HFFc6 (cell line): Measurements from ENCODE around the gene MAPK8IP1. TPM values are rescaled to one million over a fixed set of nuclear protein-coding genes. Genes with fewer than 3 reads are reported as not detected.

Experiments
- DNase-seq: peaks from one replicate; pipeline ENCODE4 v3.0.0-alpha.2; 2018
- H3K27ac Mint-ChIP-seq: 2 replicates; pipeline ENCODE4 v1.8.0; 2020; ENCODE audit warnings: mild to moderate bottlenecking, mixed read lengths
- H3K27me3 Mint-ChIP-seq: 2 replicates; pipeline ENCODE4 v1.8.0; 2021; ENCODE audit warnings: mild to moderate bottlenecking, moderate library complexity, mixed read lengths; ENCODE audit not compliant: insufficient read depth
- H3K36me3 Mint-ChIP-seq: 2 replicates; pipeline ENCODE4 v1.8.0; 2021; ENCODE audit warnings: low read depth, mixed read lengths
- H3K4me1 Mint-ChIP-seq: 2 replicates; pipeline ENCODE4 v1.8.0; 2020; ENCODE audit warnings: low read depth, mixed read lengths
- H3K4me3 Mint-ChIP-seq: 2 replicates; pipeline ENCODE4 v1.8.0; 2020; ENCODE audit warnings: mild to moderate bottlenecking, moderate library complexity, mixed read lengths
- H3K9me3 Mint-ChIP-seq: 2 replicates; pipeline ENCODE4 v1.8.0; 2020; ENCODE audit warnings: mild to moderate bottlenecking, mixed read lengths
- total RNA-seq, 6 experiments: library from RNA; stranded (reverse); fragmentation: NEBNext Ultra II Directional; extraction: Animal tissue kit (Norgen Biotek cat#: 25700); gene quantifications; 2 replicates in 1 of 6; 3 replicates in 5 of 6; pipeline ENCODE4 v1.2.3, GENCODE V29; 2021
- TF ChIP-seq, protein P1 (sequence below): fragments of 200-600 bp; sonication (generic); IDR thresholded peaks from 2 replicates; pipeline ENCODE4 v1.5.0; 2021; ENCODE audit warnings: antibody characterized with exemption, mild to moderate bottlenecking

MAPK8IP1 gene
- total RNA-seq, 6 experiments from 2014 or later, result 7.4 to 10.0 (median 8.7) TPM

DNA sequence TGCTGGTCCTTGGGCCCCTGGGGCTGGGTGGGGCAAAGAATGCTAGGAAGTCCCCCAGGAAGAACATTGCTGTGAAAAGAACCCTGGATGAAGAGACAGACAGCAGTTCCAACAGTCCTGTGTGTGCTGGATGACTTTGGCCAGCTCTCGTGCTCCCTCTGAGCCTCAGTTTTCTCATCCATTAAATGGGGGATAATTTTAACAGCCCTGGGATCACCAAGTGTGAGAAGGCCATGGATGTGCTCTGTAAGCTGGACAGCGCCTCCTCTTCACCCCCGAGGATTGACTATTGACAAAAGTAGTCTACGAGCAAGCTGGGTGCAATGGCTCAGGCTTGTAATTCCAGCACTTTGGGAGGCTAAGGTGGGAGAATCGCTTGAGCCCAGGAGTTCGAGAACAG is 39.5 kb downstream of the MAPK8IP1 start:
- no peak overlapping the region for H3K27ac Mint-ChIP-seq
- no peaks in the 10 kb centered on the region for H3K36me3 Mint-ChIP-seq
- no peaks in the 10 kb centered on the region for H3K9me3 Mint-ChIP-seq
- DNase-seq, result no peak
- peaks cover 34% of the 10 kb centered on the region for H3K27me3 Mint-ChIP-seq
- no peak overlapping the region for H3K4me3 Mint-ChIP-seq
- H3K4me1 Mint-ChIP-seq, result peaks cover 5% of the 10 kb centered on the region
- TF ChIP-seq, protein P1, sequence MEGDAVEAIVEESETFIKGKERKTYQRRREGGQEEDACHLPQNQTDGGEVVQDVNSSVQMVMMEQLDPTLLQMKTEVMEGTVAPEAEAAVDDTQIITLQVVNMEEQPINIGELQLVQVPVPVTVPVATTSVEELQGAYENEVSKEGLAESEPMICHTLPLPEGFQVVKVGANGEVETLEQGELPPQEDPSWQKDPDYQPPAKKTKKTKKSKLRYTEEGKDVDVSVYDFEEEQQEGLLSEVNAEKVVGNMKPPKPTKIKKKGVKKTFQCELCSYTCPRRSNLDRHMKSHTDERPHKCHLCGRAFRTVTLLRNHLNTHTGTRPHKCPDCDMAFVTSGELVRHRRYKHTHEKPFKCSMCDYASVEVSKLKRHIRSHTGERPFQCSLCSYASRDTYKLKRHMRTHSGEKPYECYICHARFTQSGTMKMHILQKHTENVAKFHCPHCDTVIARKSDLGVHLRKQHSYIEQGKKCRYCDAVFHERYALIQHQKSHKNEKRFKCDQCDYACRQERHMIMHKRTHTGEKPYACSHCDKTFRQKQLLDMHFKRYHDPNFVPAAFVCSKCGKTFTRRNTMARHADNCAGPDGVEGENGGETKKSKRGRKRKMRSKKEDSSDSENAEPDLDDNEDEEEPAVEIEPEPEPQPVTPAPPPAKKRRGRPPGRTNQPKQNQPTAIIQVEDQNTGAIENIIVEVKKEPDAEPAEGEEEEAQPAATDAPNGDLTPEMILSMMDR, result no peak

DNA sequence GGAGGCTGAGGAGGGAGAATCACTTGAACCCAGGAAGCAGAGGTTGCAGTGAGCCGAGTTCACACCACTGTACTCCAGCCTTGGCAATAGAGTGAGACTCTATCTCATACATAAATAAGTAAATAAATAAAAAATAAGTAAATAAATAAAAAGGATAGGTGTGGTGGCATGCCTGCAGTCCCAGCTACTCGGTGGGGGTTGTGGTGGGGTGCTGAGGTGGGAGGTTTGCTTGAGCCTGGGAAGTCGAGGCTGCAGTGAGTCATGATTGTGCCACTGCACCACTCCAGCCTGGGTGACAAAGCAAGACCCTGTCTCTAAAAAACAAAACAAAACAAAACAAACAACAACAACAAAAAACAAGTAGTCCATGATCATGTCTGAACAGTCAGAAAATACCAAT is 40.1 kb downstream of the MAPK8IP1 start:
- peaks cover 33% of the 10 kb centered on the region for H3K27me3 Mint-ChIP-seq
- TF ChIP-seq, protein P1, result no peak
- DNase-seq, result no peak
- H3K36me3 Mint-ChIP-seq, result no peaks in the 10 kb centered on the region
- H3K27ac Mint-ChIP-seq, result no peak overlapping the region
- H3K4me3 Mint-ChIP-seq, result no peak overlapping the region
- H3K9me3 Mint-ChIP-seq, result no peaks in the 10 kb centered on the region
- H3K4me1 Mint-ChIP-seq, result peaks cover 9% of the 10 kb centered on the region

DNA sequence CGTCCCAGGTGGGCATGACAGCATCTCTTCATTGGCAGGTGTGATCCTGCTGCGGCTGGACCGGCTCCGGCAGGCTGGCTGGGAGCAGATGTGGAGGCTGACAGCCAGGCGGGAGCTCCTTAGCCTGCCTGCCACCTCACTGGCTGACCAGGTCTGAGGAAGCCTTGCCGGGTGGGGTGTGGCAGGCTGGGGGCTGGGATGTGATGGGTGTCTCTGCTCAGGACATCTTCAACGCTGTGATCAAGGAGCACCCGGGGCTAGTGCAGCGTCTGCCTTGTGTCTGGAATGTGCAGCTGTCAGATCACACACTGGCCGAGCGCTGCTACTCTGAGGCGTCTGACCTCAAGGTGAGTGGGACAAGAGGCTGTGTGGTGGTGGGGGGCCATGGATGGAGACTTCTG is 40.5 kb downstream of the MAPK8IP1 start:
- Mint-ChIP-seq H3K27ac (no peak overlapping the region), H3K27me3 (peaks cover 30% of the 10 kb centered on the region), H3K9me3 (no peaks in the 10 kb centered on the region), H3K4me1 (peaks cover 9% of the 10 kb centered on the region), H3K36me3 (no peaks in the 10 kb centered on the region), H3K4me3 (no peak overlapping the region)
- TF ChIP-seq, protein P1, result no peak
- no peak for DNase-seq

DNA sequence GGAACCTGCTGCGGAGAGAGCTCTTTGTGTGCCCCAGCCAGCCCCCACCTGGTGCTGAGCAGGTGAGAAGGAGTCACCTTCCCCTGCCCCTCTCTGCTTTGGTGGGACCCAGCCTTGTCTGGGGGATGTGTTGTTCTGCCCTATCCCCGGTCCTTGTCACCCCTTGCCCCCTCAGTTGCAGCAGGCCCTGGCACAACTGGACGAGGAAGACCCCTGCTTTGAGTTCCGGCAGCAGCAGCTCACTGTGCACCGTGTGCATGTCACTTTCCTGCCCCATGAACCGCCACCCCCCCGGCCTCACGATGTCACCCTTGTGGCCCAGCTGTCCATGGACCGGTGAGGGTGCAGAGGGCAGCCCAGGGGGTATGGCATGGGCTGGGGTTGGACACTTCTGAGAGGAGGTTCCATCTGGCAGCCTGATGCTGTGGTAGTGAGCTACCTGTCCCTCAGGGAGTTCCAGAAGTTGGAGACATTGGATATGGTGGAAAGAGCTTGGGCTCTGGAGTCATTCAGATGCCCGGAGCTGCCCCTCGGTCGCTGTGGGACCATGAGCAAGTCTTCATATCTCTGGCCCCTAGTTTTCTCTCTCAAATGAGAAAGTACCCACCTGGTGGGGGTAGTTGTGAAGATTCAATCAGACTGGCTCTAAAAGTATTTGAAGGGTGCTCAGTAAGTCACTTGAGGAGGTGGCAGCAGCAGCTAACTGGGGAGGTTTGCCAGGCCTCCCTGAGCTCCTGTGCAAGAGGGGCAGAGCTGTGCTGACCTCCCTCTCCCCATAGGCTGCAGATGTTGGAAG is 41.3 kb downstream of the MAPK8IP1 start:
- Mint-ChIP-seq H3K27ac (no peak overlapping the region), H3K27me3 (peaks cover 23% of the 10 kb centered on the region), H3K4me3 (no peak overlapping the region), H3K4me1 (peaks cover 9% of the 10 kb centered on the region), H3K36me3 (peaks cover 4% of the 10 kb centered on the region), H3K9me3 (no peaks in the 10 kb centered on the region)
- DNase-seq, result no peak
- TF ChIP-seq, protein P1, result no peak

DNA sequence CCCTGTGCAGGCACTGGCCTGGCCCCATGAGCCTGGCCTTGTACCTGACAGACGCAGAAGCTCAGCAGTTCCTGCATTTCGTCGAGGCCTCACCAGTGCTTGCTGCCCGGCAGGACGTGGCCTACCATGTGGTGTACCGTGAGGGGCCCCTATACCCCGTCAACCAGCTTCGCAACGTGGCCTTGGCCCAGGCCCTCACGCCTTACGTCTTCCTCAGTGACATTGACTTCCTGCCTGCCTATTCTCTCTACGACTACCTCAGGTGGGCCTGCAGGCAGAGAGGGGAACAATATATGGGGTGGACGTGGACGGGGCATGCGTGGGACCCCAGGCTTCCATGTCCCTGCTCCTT is 41.9 kb downstream of the MAPK8IP1 start:
- no peaks in the 10 kb centered on the region for H3K9me3 Mint-ChIP-seq
- no peak overlapping the region for H3K27ac Mint-ChIP-seq
- no peak for DNase-seq
- peaks cover 4% of the 10 kb centered on the region for H3K36me3 Mint-ChIP-seq
- H3K4me3 Mint-ChIP-seq, result no peak overlapping the region
- H3K27me3 Mint-ChIP-seq, result peaks cover 23% of the 10 kb centered on the region
- TF ChIP-seq, protein P1, result no peak
- H3K4me1 Mint-ChIP-seq, result peaks cover 9% of the 10 kb centered on the region
